Smooth muscle cell (in vitro differentiated cells): ENCODE results near the gene SNX10. TPM values are rescaled to one million over a fixed set of nuclear protein-coding genes. Genes with fewer than 3 reads are reported as not detected.

ENCODE experiments used
- DNase-seq: peaks from one replicate; lab custom pipeline; 2025; ENCODE audit not compliant: unreplicated experiment; lab: John Stamatoyannopoulos, UW
- H2AFZ ChIP-seq: fragments of 200-600 bp; sonication (generic); 2 replicates; pipeline ENCODE4 v1.6.0; 2016; ENCODE audit warnings: antibody characterized with exemption, low read depth, mild to moderate bottlenecking
- H3F3A ChIP-seq: fragments of 200-600 bp; sonication (generic); 2 replicates; pipeline ENCODE4 v1.6.0; 2017; ENCODE audit warnings: antibody characterized with exemption, low read depth
- H3K27ac ChIP-seq: fragments of 200-600 bp; sonication (generic); 2 replicates; pipeline ENCODE4 v1.5.1; 2016; ENCODE audit warnings: low read depth, mild to moderate bottlenecking
- H3K27me3 ChIP-seq: fragments of 200-600 bp; sonication (generic); 2 replicates; pipeline ENCODE4 v1.6.1; 2016; ENCODE audit warnings: low read depth, mild to moderate bottlenecking
- H3K36me3 ChIP-seq: fragments of 200-600 bp; sonication (generic); 2 replicates; pipeline ENCODE4 v1.5.1; 2016; ENCODE audit warnings: low read depth
- H3K4me1 ChIP-seq: fragments of 200-600 bp; sonication (generic); 2 replicates; pipeline ENCODE4 v1.5.1; 2016; ENCODE audit warnings: low read depth
- H3K4me2 ChIP-seq: fragments of 200-600 bp; sonication (generic); 2 replicates; pipeline ENCODE4 v1.6.0; 2016; ENCODE audit warnings: mild to moderate bottlenecking
- H3K4me3 ChIP-seq: fragments of 200-600 bp; sonication (generic); 2 replicates; pipeline ENCODE4 v1.5.1; 2016; ENCODE audit warnings: mild to moderate bottlenecking
- H3K79me2 ChIP-seq: fragments of 200-600 bp; sonication (generic); 2 replicates; pipeline ENCODE4 v1.6.0; 2016; ENCODE audit warnings: low read depth, mild to moderate bottlenecking
- H3K9ac ChIP-seq: fragments of 200-600 bp; sonication (generic); 2 replicates; pipeline ENCODE4 v1.6.0; 2016; ENCODE audit warnings: low read depth
- H3K9me3 ChIP-seq: fragments of 200-600 bp; sonication (generic); replicated peaks from 2 replicates; pipeline ENCODE4 v1.5.1; 2016; ENCODE audit warnings: low read depth
- H4K20me1 ChIP-seq: fragments of 200-600 bp; sonication (generic); 2 replicates; pipeline ENCODE4 v1.6.0; 2016; ENCODE audit warnings: low read depth
- WGBS: methylation state at CpG from one replicate; pipeline ENCODE4 v1.1.7; 2016; ENCODE audit warnings: low lambda C conversion rate; 5-methylcytosine and 5-hydroxymethylcytosine counted together
- polyA plus RNA-seq: library from polyadenylated mRNA; unstranded; fragments of >200 nt; fragmentation: Nextera tagmentation; extraction: Ambion mirVana; gene quantifications from 2 replicates; pipeline ENCODE4 v1.2.1, GENCODE V29; 2016
- total RNA-seq: library from RNA; depleted of rRNA; stranded (reverse); fragments of >200 nt; gene quantifications from 2 replicates; pipeline ENCODE4 v1.2.3, GENCODE V29; 2014
- TF ChIP-seq, protein P1 (sequence below): fragments of 200-600 bp; sonication (generic); IDR thresholded peaks from 2 replicates; pipeline ENCODE4 v1.5.1; 2017; ENCODE audit warnings: borderline replicate concordance, mild to moderate bottlenecking, antibody characterized with exemption; ENCODE audit not compliant: insufficient read depth, poor library complexity, severe bottlenecking

The SNX10 gene
- total and polyA plus RNA-seq, 2 experiments from 2014 or later: 1.1 to 2.2 TPM

DNA sequence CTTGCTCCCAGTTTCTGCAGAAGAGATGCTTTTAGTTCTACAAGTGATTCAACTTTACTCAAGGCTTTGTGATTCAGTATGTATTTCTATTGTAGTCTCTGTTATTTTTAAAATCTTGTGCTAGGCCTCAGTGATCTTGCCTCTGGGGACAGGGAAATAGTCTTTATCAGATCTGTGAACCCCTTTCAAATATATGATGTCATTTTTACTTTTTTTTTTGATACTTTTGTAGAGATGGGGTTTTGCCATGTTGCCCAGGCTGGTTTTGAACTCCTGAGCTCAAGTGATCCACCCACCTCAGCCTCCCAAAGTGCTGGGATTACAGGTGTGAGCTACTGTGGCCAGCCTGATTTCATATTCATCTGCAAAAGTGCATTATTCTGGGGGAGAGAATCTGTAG is 3.4 kb downstream of the SNX10 start:
- H4K20me1 ChIP-seq: no peaks in the 10 kb centered on the region
- no peak overlapping the region for H3K27ac ChIP-seq
- H3K36me3 ChIP-seq: no peaks in the 10 kb centered on the region
- H3K4me2 ChIP-seq: no peak overlapping the region
- no peaks in the 10 kb centered on the region for H3K4me1 ChIP-seq
- H3K27me3 ChIP-seq: no peaks in the 10 kb centered on the region
- DNase-seq: no peak
- no peak overlapping the region for H3K4me3 ChIP-seq
- H3F3A ChIP-seq: peaks cover 6% of the 10 kb centered on the region
- H2AFZ ChIP-seq: no peak overlapping the region
- no peak overlapping the region for H3K9ac ChIP-seq
- no peaks in the 10 kb centered on the region for H3K9me3 ChIP-seq
- TF ChIP-seq, protein P1, sequence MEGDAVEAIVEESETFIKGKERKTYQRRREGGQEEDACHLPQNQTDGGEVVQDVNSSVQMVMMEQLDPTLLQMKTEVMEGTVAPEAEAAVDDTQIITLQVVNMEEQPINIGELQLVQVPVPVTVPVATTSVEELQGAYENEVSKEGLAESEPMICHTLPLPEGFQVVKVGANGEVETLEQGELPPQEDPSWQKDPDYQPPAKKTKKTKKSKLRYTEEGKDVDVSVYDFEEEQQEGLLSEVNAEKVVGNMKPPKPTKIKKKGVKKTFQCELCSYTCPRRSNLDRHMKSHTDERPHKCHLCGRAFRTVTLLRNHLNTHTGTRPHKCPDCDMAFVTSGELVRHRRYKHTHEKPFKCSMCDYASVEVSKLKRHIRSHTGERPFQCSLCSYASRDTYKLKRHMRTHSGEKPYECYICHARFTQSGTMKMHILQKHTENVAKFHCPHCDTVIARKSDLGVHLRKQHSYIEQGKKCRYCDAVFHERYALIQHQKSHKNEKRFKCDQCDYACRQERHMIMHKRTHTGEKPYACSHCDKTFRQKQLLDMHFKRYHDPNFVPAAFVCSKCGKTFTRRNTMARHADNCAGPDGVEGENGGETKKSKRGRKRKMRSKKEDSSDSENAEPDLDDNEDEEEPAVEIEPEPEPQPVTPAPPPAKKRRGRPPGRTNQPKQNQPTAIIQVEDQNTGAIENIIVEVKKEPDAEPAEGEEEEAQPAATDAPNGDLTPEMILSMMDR: no peak
- no peaks in the 10 kb centered on the region for H3K79me2 ChIP-seq

DNA sequence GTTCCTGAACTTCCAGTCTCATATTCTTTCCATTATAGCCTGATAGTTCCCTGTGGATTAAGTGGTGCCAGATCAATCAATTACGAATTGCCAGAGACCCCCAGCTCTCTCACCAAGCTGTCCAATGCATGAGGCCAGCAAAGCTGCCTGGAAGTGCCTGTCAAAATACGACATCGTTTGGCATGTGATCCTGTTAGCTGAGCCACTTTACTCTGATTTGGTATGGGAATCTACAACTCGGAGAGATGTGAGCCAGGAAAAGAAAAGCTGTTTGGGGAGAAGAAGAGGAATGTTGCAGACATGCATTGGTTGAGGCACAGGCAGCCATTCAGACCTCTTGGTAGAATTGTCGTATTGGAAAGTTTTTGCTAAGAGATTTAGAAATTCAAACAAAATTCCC is 3.9 kb downstream of the SNX10 start:
- Histone ChIP-seq H3K4me3 (no peak overlapping the region), H3F3A (peaks cover 6% of the 10 kb centered on the region), H3K79me2 (no peaks in the 10 kb centered on the region), H3K27ac (no peak overlapping the region), H3K4me2 (no peak overlapping the region), H3K4me1 (no peaks in the 10 kb centered on the region), H3K36me3 (no peaks in the 10 kb centered on the region), H3K9me3 (no peaks in the 10 kb centered on the region), H3K27me3 (no peaks in the 10 kb centered on the region), H2AFZ (no peak overlapping the region), H4K20me1 (no peaks in the 10 kb centered on the region), H3K9ac (no peak overlapping the region)
- no peak for DNase-seq
- 91% methylated on average over 5 of the region's 5 CpGs for whole genome bisulfite sequencing
- TF ChIP-seq, protein P1: no peak

DNA sequence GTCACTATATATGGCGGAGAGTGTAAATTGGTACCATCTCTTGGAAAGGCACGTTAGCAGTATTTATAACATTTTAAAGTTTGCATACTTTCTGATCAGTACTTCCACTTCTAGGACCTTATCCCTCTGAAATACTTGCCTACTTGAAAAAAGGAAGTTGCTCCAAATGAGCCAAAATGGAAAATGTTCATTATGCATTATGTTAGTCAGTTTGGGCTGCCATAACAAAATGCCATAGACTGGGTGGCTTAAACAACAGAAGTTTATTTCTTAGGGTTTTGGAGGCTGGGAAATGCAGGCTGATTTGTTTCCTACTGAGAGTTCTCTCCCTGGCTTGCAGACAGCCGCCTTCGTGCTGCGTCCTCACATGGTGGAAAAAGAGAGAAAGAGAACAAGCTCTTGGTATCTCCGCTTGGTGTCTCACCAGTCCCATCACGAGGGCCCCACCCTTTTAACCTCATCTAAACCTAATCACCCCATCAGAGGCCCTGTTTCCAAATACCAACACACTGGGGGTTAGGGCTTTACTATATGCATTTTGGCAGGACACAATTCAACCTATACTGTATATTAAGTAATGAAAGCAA is 6.9 kb downstream of the SNX10 start:
- H4K20me1 ChIP-seq: no peaks in the 10 kb centered on the region
- no peak overlapping the region for H3K9ac ChIP-seq
- no peak overlapping the region for H2AFZ ChIP-seq
- no peaks in the 10 kb centered on the region for H3K36me3 ChIP-seq
- H3F3A ChIP-seq: no peaks in the 10 kb centered on the region
- TF ChIP-seq, protein P1: no peak
- no peaks in the 10 kb centered on the region for H3K4me1 ChIP-seq
- H3K4me3 ChIP-seq: no peak overlapping the region
- no peak for DNase-seq
- no peaks in the 10 kb centered on the region for H3K79me2 ChIP-seq
- 87% methylated on average over 7 of the region's 7 CpGs for WGBS
- H3K9me3 ChIP-seq: no peaks in the 10 kb centered on the region
- H3K27me3 ChIP-seq: no peaks in the 10 kb centered on the region
- no peak overlapping the region for H3K27ac ChIP-seq
- H3K4me2 ChIP-seq: no peak overlapping the region
